Ishikawa (cell line): Measurements from ENCODE around the gene C21orf91.

Source experiments
- CEBPB ChIP-seq: IDR thresholded peaks from 2 replicates; pipeline ENCODE4 v1.6.1; 2012
- EGR1 ChIP-seq: IDR thresholded peaks from 2 replicates; pipeline ENCODE4 v1.6.1; 2012
- EP300 ChIP-seq: IDR thresholded peaks from 2 replicates; pipeline ENCODE4 v1.6.1; 2012; ENCODE audit warnings: borderline replicate concordance
- FOXM1 ChIP-seq: IDR thresholded peaks from 2 replicates; pipeline ENCODE4 v1.6.1; 2012; ENCODE audit warnings: low read depth, borderline replicate concordance
- NFIC ChIP-seq: IDR thresholded peaks from 2 replicates; pipeline ENCODE4 v1.6.1; 2012
- RAD21 ChIP-seq: IDR thresholded peaks from 2 replicates; pipeline ENCODE4 v1.6.1; 2012; ENCODE audit warnings: low read depth
- TAF1 ChIP-seq: IDR thresholded peaks from 2 replicates; pipeline ENCODE4 v1.6.1; 2012; ENCODE audit warnings: low read depth, mild to moderate bottlenecking
- TCF12 ChIP-seq: IDR thresholded peaks from 2 replicates; pipeline ENCODE4 v1.6.1; 2012; ENCODE audit warnings: low read depth
- USF1 ChIP-seq: IDR thresholded peaks from 2 replicates; pipeline ENCODE4 v1.6.1; 2012
- YY1 ChIP-seq: IDR thresholded peaks from 2 replicates; pipeline ENCODE4 v1.6.1; 2012; ENCODE audit warnings: low read depth
- ZBTB7A ChIP-seq: IDR thresholded peaks from 2 replicates; pipeline ENCODE4 v1.6.1; 2012; ENCODE audit warnings: low read depth
- TF ChIP-seq, protein P1 (sequence below): IDR thresholded peaks from 2 replicates; pipeline ENCODE4 v1.6.1; 2012; ENCODE audit warnings: low read depth, mild to moderate bottlenecking
- TF ChIP-seq, protein P2 (sequence below): IDR thresholded peaks from 2 replicates; pipeline ENCODE4 v1.6.1; 2012

- TF ChIP-seq FOXM1 = no peak
- no peak for TF ChIP-seq ZBTB7A
- TF ChIP-seq, protein P1, sequence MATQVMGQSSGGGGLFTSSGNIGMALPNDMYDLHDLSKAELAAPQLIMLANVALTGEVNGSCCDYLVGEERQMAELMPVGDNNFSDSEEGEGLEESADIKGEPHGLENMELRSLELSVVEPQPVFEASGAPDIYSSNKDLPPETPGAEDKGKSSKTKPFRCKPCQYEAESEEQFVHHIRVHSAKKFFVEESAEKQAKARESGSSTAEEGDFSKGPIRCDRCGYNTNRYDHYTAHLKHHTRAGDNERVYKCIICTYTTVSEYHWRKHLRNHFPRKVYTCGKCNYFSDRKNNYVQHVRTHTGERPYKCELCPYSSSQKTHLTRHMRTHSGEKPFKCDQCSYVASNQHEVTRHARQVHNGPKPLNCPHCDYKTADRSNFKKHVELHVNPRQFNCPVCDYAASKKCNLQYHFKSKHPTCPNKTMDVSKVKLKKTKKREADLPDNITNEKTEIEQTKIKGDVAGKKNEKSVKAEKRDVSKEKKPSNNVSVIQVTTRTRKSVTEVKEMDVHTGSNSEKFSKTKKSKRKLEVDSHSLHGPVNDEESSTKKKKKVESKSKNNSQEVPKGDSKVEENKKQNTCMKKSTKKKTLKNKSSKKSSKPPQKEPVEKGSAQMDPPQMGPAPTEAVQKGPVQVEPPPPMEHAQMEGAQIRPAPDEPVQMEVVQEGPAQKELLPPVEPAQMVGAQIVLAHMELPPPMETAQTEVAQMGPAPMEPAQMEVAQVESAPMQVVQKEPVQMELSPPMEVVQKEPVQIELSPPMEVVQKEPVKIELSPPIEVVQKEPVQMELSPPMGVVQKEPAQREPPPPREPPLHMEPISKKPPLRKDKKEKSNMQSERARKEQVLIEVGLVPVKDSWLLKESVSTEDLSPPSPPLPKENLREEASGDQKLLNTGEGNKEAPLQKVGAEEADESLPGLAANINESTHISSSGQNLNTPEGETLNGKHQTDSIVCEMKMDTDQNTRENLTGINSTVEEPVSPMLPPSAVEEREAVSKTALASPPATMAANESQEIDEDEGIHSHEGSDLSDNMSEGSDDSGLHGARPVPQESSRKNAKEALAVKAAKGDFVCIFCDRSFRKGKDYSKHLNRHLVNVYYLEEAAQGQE = no peak
- no peak for TF ChIP-seq TAF1
- no peak for TF ChIP-seq CEBPB
- TF ChIP-seq, protein P2, sequence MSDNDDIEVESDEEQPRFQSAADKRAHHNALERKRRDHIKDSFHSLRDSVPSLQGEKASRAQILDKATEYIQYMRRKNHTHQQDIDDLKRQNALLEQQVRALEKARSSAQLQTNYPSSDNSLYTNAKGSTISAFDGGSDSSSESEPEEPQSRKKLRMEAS = no peak
- no peak for TF ChIP-seq NFIC
- no peak for TF ChIP-seq RAD21
- no peak for TF ChIP-seq EGR1
- no peak for TF ChIP-seq YY1
- no peak for TF ChIP-seq TCF12
- no peak for TF ChIP-seq EP300
- no peak for TF ChIP-seq USF1
Measured at GRCh38 chr21:17777072-17777765, 41.9 kb downstream of the C21orf91 start.
